IPS-15b (cell line): ENCODE results near the gene PTGER4.
"Not testable (repeated sequence)": the region's sequence is repeated elsewhere in the genome, so short reads cannot be mapped to it uniquely, and the experiment has no call there.

ENCODE experiments used
- H3K27me3 ChIP-seq: one replicate; pipeline ENCODE4 v1.6.1; 2013; ENCODE audit warnings: low read length; ENCODE audit not compliant: control insufficient read depth, insufficient read depth
- H3K36me3 ChIP-seq: one replicate; pipeline ENCODE4 v1.6.1; 2013; ENCODE audit warnings: low read length; ENCODE audit not compliant: control insufficient read depth, insufficient read depth
- H3K4me1 ChIP-seq: one replicate; pipeline ENCODE4 v1.6.1; 2013; ENCODE audit warnings: mild to moderate bottlenecking, low read length; ENCODE audit not compliant: control insufficient read depth, insufficient read depth
- H3K4me3 ChIP-seq: one replicate; pipeline ENCODE4 v1.5.1; 2013; ENCODE audit warnings: low read depth, low read length
- H3K9ac ChIP-seq: one replicate; pipeline ENCODE4 v1.6.1; 2013; ENCODE audit warnings: low read depth, mild to moderate bottlenecking, low read length
- H3K9me3 ChIP-seq: one replicate; pipeline ENCODE4 v1.6.1; 2013; ENCODE audit warnings: mild to moderate bottlenecking, low read length; ENCODE audit not compliant: control insufficient read depth, insufficient read depth

Gene PTGER4

DNA sequence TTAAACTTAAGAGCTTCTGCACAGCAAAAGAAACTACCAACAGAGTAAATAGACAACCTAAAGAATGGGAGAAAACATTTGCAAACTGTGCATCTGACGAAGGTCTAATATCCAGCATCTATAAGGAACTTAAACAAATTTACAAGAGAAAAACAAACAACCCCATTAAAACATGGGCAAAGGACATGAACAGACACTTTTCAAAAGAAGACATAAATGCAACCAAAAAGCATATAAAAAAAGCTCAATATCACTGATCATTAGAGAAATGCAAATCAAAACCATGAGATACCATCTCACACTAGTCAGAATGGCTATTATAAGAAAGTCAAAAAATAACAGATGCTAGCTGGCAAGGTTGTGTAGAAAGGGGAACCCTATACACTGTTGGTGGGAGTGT, 25.8 kb downstream of the PTGER4 start:
- not testable (repeated sequence) for H3K27me3 ChIP-seq, H3K36me3 ChIP-seq, H3K9ac ChIP-seq, H3K4me3 ChIP-seq, H3K9me3 ChIP-seq, H3K4me1 ChIP-seq

DNA sequence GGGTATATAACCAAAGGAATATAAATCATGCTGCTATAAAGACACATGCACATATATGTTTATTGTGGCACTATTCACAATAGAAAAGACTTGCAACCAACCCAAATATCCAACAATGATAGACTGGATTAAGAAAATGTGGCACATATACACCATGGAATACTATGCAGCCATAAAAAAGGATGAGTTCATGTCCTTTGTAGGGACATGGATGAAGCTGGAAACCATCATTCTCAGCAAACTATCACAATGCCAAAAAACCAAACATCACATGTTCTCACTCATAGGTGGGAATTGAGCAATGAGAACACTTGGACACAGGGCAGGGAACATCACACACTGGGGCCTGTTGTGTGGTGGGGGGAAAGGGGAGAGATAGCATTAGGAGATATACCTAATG, 30.9 kb downstream of the PTGER4 start:
- H3K36me3 ChIP-seq, H3K9me3 ChIP-seq, H3K4me1 ChIP-seq, H3K9ac ChIP-seq, H3K27me3 ChIP-seq, H3K4me3 ChIP-seq: not testable (repeated sequence)

DNA sequence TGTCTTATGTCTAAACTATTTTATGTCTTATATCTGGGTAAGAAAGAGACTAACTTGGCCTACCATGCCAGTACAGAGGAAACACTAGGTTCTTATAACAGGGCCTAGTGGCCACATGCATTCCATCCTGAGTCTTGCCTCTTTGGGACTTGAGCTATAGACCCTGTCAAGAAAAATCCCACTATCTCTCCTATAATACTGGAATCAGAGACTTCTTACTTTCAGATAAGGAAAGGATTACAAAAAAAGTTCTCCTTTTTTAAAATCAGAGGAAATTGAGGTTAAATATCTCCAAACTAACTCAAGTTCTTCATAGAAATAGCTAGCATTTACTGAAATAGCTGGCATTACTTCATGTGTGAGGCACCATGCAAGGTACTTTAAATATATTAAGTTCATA, 34.3 kb downstream of the PTGER4 start:
- H3K9ac ChIP-seq, result no peak overlapping the region
- H3K9me3 ChIP-seq, result no peaks in the 10 kb centered on the region
- H3K4me3 ChIP-seq, result no peak overlapping the region
- H3K36me3 ChIP-seq, result no peaks in the 10 kb centered on the region
- H3K27me3 ChIP-seq, result no peaks in the 10 kb centered on the region
- H3K4me1 ChIP-seq, result no peaks in the 10 kb centered on the region

DNA sequence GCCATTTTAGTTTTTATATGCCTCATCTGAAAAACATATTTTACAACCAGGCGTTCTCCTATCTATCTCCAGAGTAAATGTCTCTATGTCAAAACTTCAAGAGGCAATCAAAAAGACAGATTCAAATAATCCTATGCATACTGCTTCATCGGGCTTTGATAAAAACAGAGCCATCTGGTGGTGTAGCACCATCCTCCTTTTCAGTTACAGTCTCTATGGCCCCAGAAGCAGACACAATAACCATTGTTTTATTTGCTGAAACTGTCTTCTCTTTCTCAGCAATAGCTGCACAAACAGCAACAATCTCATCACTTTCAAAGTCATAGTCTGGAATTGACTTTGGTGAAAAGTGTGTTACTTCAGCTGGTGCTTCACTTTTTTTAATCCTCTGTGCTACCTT, 36.3 kb downstream of the PTGER4 start:
- Histone ChIP-seq H3K9ac (no peak overlapping the region), H3K36me3 (no peaks in the 10 kb centered on the region)

DNA sequence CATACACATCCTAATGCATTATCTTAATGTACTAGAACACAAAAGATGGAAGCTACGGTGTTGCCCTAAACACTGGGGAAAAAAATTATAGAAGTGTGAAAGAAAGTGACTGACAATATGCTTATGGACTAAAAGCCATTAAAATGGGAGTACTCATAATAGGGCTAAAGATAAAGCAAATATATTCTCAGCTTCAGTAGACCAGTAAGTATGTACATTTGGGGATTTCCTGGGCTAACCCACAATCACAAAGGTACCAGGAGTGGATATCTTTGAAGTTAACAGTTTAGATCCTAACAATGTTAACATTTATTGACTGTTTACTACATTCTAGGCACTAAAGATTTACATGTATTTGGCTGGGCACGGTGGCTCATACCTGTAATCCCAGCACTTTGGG, 36.9 kb downstream of the PTGER4 start:
- Histone ChIP-seq H3K4me1 (no peaks in the 10 kb centered on the region), H3K4me3 (no peak overlapping the region), H3K9ac (no peak overlapping the region), H3K9me3 (peaks cover 2% of the 10 kb centered on the region), H3K36me3 (no peaks in the 10 kb centered on the region), H3K27me3 (no peaks in the 10 kb centered on the region)

More for the DNA sequence above, 36.3 kb downstream of the PTGER4 start:
- Histone ChIP-seq H3K4me3 (no peak overlapping the region), H3K4me1 (no peaks in the 10 kb centered on the region), H3K9me3 (peaks cover 1% of the 10 kb centered on the region), H3K27me3 (no peaks in the 10 kb centered on the region)

DNA sequence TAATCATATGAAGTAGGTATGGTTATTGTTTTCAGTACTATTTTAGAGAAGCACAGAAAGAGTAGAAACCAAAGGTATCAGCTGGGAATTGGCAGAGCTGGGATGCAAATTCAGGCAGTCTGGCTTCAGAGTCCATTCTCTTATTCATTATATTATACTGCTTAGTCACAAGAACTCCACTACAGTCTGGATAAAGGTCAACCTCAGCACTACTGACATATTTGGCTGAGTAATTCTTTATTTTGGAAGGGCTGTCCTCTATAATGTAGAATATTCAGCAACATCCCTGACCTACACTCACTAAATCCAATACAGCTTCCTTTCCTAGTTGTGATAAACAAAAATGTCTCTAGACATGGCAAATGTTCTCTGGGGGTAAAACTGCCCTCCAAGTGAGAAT, 37.6 kb downstream of the PTGER4 start:
- Histone ChIP-seq H3K36me3 (no peaks in the 10 kb centered on the region), H3K27me3 (no peaks in the 10 kb centered on the region), H3K9ac (no peak overlapping the region), H3K4me1 (no peaks in the 10 kb centered on the region), H3K9me3 (peaks cover 2% of the 10 kb centered on the region), H3K4me3 (no peak overlapping the region)

DNA sequence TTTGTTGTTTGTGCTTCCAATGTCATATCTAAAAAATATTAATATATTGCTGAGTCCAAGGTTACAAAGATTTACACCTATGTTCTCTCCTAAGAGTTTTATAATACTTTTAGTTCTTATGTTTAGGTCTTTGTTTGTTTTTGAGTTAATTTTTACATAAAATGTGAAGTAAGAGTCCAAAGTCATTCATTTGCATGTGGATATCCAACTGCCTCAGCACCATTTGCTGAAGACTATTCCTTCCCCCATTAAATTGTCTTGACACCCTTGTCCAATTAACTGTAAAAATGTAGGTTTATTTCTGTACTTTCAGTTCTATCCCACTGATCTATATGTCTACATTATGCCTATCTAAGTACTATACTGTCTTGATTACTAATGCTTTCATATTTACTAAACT, 40.4 kb downstream of the PTGER4 start:
- H3K36me3 ChIP-seq, result no peaks in the 10 kb centered on the region

DNA sequence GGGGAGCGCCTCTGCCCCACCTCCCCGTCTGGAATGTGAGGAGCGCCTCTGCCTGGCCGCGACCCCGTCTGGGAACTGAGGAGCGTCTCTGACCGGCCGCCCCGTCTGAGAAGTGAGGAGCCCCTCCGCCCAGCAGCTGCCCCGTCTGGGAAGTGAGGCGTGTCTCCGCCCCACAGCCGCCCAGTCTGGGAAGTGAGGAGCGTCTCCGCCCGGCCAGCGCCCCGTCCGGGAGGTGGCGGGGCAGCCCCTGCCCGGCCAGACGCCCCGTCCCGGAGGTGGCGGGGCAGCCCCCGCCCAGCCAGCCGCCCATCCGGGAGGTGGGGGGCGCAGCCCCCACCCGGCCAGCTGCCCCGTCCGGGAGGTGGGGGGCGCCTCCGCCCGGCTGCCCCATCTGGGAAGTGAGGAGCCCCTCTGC, 42.8 kb downstream of the PTGER4 start:
- not testable (repeated sequence) for H3K27me3 ChIP-seq, H3K9me3 ChIP-seq, H3K36me3 ChIP-seq, H3K9ac ChIP-seq, H3K4me1 ChIP-seq, H3K4me3 ChIP-seq

More for the DNA sequence above, 40.4 kb downstream of the PTGER4 start:
- Histone ChIP-seq H3K9me3 (peaks cover 2% of the 10 kb centered on the region), H3K4me3 (no peak overlapping the region), H3K9ac (no peak overlapping the region), H3K4me1 (no peaks in the 10 kb centered on the region), H3K27me3 (no peaks in the 10 kb centered on the region)

DNA sequence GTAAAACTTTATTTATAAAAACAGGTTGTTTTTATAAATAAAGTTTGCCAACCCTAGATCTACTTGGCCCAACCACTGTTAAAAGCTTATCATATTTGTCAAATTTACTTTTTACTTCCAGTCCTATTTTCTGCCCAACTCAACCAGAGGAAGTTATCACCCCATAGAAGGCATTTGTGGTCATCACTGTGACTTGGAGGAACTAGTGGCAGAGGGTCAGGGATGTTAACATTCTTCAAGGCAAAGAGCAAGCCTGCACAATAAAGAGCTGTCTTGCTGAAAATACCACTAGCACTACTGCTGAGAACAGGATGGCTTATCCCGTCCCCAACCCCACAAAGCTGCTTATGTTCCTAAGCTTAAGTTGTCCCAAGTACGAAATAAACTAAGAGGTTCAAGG, 53.7 kb downstream of the PTGER4 start:
- Histone ChIP-seq H3K4me1 (no peaks in the 10 kb centered on the region), H3K27me3 (no peaks in the 10 kb centered on the region), H3K36me3 (no peaks in the 10 kb centered on the region), H3K9me3 (no peaks in the 10 kb centered on the region), H3K4me3 (no peak overlapping the region), H3K9ac (no peak overlapping the region)

DNA sequence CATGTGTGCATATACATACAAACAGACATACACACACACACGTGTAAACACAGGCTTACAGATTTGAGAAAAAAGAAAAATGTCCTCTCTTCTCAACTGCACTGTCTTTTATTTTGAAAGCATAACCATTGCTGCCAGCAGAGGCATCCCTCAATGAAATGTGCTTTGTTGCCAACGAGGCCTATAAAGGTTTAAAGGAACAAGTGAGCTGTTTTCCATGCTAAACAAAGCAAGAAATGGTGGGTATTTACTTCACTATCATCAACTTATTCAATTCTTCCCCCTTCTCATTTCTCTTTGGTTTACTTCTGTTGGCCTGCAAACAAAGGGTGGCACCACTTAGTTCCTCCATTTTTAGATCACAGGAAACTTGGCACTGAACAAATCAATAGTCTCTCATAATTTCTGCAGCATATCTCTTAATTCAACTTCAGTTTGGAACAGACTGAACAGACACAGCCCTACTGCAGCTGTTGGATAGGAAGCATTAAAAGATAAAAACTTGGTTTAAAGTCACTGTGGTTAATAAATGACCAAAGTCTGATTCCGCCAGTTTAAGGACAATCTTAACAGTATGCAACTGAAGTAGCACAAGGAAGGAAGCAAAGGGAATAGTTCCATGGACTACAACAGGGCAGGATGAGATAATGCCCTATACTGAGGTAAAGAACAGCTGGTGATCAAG, 54.3 kb downstream of the PTGER4 start:
- Histone ChIP-seq H3K27me3 (no peaks in the 10 kb centered on the region), H3K36me3 (no peaks in the 10 kb centered on the region), H3K4me3 (no peak overlapping the region), H3K9ac (no peak overlapping the region), H3K4me1 (no peaks in the 10 kb centered on the region), H3K9me3 (no peaks in the 10 kb centered on the region)

DNA sequence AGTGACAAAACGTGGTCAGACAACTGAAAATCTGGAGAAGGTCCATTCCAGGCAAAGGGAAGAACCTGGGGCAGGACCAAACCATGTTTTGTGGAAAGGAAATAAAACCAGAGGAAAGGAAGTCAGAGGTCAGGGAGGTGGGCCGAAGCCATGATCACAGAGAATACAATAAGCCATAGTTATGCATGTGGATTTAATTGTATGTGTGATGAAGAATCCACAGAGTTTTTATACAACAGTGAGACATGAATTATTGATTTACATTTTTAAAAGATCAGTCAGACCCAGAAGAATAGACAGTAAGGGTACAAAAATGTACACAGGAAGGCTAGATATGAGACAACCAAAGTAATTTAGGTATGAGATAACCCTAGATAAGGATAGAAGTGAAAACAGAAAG, 55.3 kb downstream of the PTGER4 start:
- no peaks in the 10 kb centered on the region for H3K4me1 ChIP-seq
- no peaks in the 10 kb centered on the region for H3K27me3 ChIP-seq
- H3K4me3 ChIP-seq, result no peak overlapping the region
- H3K36me3 ChIP-seq, result no peaks in the 10 kb centered on the region
- no peak overlapping the region for H3K9ac ChIP-seq
- no peaks in the 10 kb centered on the region for H3K9me3 ChIP-seq

DNA sequence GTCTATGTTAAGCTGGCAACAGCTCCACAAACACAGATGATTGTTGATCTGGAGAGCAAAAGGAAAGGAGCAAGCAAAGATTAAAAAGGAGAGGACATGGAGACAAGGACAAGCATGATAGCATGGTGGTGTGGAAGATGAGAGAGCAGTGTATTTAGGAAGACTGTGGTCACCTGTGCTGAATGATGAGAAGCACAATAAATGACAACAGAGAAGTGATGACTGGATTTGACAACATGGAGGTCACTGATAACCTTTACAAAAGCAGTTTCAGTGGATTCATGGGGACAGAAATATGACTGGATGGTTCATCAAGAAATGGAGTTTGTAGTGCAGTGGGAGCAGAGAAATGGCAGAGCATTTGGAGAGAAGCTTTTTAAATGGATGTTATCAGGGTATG, 55.9 kb downstream of the PTGER4 start:
- Histone ChIP-seq H3K9ac (no peak overlapping the region), H3K36me3 (no peaks in the 10 kb centered on the region), H3K4me1 (no peaks in the 10 kb centered on the region), H3K4me3 (no peak overlapping the region), H3K9me3 (no peaks in the 10 kb centered on the region), H3K27me3 (no peaks in the 10 kb centered on the region)
